ENCODE results near the gene ZFP62. TPM values are rescaled to one million over a fixed set of nuclear protein-coding genes. Genes with fewer than 3 reads are reported as not detected.

The ZFP62 gene
- total and polyA plus RNA-seq, 9 donors, result 22.7 to 47.8 (median 33.8) TPM

GRCh38 chr5:180816608-180817534, 44.2 kb downstream of the ZFP62 start:
- Histone ChIP-seq H3K27ac (peak overlapping the region; percentile 66 to 86), H3K4me1 (ENCODE audit: insufficient read depth) (peaks cover 18% of the 10 kb centered on the region), H3K27me3 (no peaks in the 10 kb centered on the region), H3K36me3 (no peaks in the 10 kb centered on the region), H3K9me3 (no peaks in the 10 kb centered on the region), H3K4me3 (no peak overlapping the region)
- intact Hi-C loops (cut with DNase I), result loop anchor here in 2 of 4 donors (10.0 kb wide), 2 partner anchors 428 to 1262 kb away; partner anchors contain the start of genes RACK1 (in 1 of the 2) and RUFY1 (in 1 of the 2)
- TF ChIP-seq POLR2A (IDR thresholded peaks at IDR 0.05) (no peak), CTCF (IDR thresholded peaks at IDR 0.05) (peak in 1 of 3 donors; percentile 14), EP300 (IDR thresholded peaks at IDR 0.05) (no peak)
- 20 to 22% (median 22%) methylated on average over 13 of the region's 13 CpGs for WGBS, 3 donors
- DNase-seq, result peak; percentile 65 to 80 (median 76)

DNA sequence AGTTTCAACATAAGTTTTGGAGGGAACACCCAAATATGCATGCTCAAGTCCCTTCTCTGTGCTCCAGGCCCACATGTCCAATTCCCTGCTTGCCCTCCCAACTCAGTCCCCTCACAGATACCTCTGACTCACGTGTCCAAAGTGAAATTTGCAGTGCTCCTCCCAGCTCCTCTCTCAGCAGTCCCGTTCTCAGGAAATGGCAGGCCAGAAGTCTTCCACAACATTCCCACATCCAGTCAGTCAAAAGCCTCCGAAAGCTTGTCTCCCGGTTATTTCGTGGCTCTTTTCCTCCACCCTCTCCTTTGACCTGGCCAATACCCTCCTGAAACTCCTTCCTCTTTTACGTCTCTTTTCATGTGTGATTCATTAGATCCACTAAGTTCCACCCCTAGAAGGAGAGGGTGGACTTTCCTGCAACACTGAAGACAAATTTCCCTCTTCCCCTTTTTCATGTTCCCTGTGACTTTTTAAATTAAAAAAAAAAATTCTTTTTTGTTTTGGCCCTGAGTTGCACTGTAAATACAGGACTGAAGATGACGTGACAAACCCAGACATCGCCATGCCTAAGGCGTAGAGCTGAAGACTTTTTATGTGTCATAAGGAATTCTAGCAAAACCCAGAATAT, 45.7 kb downstream of the ZFP62 start:
- DNase-seq, result no peak
- Histone ChIP-seq H3K27ac (no peak overlapping the region), H3K4me1 (ENCODE audit: insufficient read depth) (peaks cover 14% of the 10 kb centered on the region), H3K36me3 (no peaks in the 10 kb centered on the region), H3K9me3 (no peaks in the 10 kb centered on the region), H3K4me3 (no peak overlapping the region), H3K27me3 (no peaks in the 10 kb centered on the region)
- no peak for TF ChIP-seq EP300 (IDR thresholded peaks at IDR 0.05)
- TF ChIP-seq CTCF (IDR thresholded peaks at IDR 0.05), result no peak
- no peak for TF ChIP-seq POLR2A (IDR thresholded peaks at IDR 0.05)
- WGBS, 3 donors, result 63 to 69% (median 68%) methylated on average over 9 of the region's 9 CpGs
- intact Hi-C loops (cut with DNase I), result loop anchor here in 2 of 4 donors (10.0 kb wide), 2 partner anchors 429 to 1261 kb away; partner anchors contain the start of genes RACK1 (in 1 of the 2) and RUFY1 (in 1 of the 2)

- Histone ChIP-seq H3K27me3 (no peaks in the 10 kb centered on the region), H3K4me3 (no peak overlapping the region), H3K27ac (no peak overlapping the region), H3K36me3 (no peaks in the 10 kb centered on the region), H3K4me1 (ENCODE audit: insufficient read depth) (peaks cover 15% of the 10 kb centered on the region), H3K9me3 (no peaks in the 10 kb centered on the region)
- intact Hi-C loops (cut with DNase I), result loop anchor here in 2 of 4 donors (10.0 kb wide), 2 partner anchors 431 to 1259 kb away; partner anchors contain the start of genes RACK1 (in 1 of the 2) and RUFY1 (in 1 of the 2)
- no peak for TF ChIP-seq EP300 (IDR thresholded peaks at IDR 0.05)
- no peak for TF ChIP-seq CTCF (IDR thresholded peaks at IDR 0.05)
- TF ChIP-seq POLR2A (IDR thresholded peaks at IDR 0.05), result no peak
- 84 to 86% (median 84%) methylated on average over 5 of the region's 5 CpGs for WGBS, 3 donors
- DNase-seq, result no peak
Observed at GRCh38 chr5:180813420-180813819, 47.7 kb downstream of the ZFP62 start.

- intact Hi-C loops (cut with DNase I), result loop anchor here in 2 of 4 donors (10.0 kb wide), 2 partner anchors 433 to 1257 kb away; partner anchors contain the start of genes RACK1 (in 1 of the 2) and RUFY1 (in 1 of the 2)
Observed at GRCh38 chr5:180811623-180812124, 49.4 kb downstream of the ZFP62 start.

More at GRCh38 chr5:180811623-180812124, 49.4 kb downstream of the ZFP62 start:
- Histone ChIP-seq H3K36me3 (no peaks in the 10 kb centered on the region), H3K27me3 (no peaks in the 10 kb centered on the region), H3K4me1 (ENCODE audit: insufficient read depth) (peaks cover 14% of the 10 kb centered on the region), H3K9me3 (no peaks in the 10 kb centered on the region), H3K4me3 (peak overlapping the region; percentile 64), H3K27ac (peak overlapping the region; percentile 93 to 98)
- TF ChIP-seq POLR2A (IDR thresholded peaks at IDR 0.05) (no peak), EP300 (IDR thresholded peaks at IDR 0.05) (no peak), CTCF (IDR thresholded peaks at IDR 0.05) (no peak)
- WGBS, 3 donors, result 81 to 88% (median 84%) methylated on average over 10 of the region's 10 CpGs
- DNase-seq, result peak in 1 of 5 donors; percentile 41

All from ovary (tissue), 9 donors.